ENCODE measurements around the gene HEBP2.

Gene HEBP2

DNA sequence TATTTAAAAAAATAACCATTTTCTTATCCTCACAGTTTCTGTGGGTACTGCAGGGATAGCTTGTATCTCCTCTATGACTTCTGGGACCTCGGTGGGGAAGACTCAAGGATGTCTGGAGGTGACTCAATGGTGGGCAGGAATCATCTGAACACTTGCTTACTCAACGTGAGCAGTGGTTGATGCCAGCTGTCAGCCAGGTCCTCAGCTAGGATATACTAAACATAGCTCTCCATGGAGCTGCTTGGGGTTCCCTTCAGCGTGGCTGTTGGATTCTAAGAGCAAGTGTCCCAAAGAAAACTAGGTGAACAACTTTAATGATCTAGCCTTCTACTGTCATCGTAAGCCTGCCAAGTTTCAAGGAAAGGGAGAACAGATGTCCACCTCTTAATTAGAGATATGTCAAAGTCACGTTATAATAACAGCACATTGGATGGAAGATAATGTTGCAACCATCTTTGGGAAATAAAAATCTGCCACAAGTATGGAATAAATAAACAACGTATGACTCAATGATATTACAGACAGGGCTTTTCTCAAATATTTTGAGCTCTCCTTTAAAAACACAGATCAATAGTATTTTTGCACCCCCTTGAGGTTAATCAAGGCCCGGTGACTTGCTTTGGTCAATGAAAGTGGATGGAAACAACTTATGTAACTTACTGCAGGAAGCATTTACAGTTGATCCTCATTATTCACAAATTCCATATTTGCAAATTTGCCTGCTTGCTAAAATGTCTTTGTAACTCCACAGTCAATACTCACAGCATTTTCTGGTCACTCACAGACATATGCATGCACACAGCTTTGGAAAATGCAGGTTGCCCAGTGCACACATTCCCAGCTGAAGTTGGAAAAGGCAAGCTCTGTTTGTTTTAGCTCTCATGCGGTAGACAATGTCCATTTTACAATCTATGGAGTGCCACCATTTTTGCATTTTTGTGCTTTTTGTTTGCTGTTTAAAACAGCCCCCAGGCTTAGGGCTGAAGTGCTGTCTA, 6.6 kb upstream of the HEBP2 start:
- DNase-seq = peak; percentile 64 to 65

DNA sequence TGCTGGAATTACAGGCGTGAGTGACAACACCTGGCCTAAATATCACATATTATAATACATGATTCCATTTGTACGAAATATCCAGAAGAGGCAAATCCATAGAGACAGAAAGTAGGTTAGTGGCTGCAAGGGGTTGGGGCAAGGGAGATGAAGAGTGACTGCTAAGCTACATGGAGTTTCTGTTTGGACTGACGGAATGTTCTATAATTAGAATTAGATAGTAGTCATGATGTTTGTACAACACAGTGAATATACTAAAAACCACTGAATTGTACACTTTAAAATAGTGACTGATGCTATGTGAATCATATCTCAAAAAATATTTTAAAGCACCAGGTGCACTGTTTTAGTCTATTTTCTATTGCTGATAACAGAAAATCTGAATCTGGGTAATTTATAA, 3.7 kb upstream of the HEBP2 start:
- no peak for DNase-seq

DNA sequence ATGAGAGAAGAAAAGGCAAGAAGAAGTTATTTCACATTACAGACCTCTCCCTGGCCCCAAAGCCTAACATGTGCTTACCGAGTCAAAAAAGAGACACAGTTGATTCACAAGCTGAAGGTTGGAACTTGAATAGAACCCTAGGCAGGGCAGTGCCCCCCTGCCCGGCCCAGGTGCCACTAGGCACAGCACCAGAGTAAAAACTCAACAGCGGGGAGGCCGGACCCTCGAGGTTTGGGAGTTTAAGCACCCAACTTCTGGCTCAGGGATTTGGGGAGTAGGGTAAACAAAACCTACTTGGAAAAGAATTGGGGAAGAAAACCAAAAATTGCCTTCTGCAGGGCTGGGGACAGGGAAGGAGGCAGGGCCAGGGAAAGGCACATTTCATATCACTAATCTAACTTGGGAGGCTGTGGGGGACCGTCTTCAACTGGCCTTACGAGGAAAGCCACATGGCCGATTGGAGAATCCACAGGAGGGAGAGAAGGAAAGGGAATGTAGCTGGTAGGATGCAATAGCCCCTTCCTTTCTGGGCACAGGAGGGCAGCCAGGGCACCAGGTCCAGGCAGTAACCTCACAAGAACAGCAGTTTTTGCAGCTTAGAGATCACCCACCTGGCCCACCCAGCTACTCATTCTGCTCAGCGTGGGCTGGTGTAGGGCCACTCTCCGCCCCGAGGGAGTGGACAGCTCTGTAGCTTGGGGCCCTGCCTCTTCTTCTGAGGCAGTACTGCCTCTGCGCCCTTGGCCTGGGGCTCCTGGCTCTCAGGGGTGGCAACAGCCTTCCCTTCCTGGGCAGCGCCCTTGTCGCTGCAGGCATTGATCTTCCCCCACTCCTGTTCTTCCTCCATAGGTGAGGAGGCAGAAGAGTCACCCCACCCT, 1.8 kb upstream of the HEBP2 start:
- no peak for DNase-seq

DNA sequence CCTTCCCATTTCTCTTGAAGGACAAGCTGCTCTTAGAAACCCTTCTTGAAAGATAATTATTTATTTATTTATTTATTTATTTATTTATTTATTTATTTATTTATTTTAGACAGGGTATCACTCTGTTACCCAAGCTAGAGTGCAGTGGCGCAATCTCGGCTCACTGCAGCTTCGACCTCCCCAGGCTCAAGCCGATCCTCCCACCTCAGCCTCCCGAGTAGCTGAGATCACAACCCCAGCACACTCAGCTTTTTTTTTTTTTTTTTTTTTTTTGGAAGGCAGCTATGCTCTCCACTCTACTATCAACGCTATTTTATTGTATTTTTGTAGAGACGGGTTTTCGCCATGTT, 1.2 kb upstream of the HEBP2 start:
- no peak for DNase-seq

DNA sequence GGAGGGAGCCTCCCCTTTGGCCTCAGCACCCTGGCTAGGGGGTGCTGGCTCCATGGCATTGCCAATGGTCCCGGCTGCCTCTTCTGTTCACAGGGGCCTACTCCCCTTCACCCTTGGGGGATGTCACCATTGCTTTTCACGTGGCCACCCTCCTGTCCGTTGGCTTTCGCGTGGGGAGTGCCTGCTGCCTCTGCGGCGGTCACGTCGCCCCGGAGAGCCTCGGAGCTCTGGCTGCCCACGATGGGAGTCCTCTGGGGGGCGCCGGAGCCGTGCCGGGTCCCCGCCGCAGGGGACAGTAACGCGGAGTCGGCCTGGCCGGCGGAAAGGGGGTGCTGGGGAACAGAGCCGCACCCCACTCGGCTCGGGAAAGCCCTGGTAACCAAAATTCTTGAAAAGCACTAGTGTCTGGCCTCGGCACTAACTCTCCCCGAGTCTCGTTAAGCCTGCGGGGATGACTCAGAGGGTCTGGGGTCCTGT, 661 bp upstream of the HEBP2 start:
- peak in 1 of 2 experiments; percentile 64 for DNase-seq

DNA sequence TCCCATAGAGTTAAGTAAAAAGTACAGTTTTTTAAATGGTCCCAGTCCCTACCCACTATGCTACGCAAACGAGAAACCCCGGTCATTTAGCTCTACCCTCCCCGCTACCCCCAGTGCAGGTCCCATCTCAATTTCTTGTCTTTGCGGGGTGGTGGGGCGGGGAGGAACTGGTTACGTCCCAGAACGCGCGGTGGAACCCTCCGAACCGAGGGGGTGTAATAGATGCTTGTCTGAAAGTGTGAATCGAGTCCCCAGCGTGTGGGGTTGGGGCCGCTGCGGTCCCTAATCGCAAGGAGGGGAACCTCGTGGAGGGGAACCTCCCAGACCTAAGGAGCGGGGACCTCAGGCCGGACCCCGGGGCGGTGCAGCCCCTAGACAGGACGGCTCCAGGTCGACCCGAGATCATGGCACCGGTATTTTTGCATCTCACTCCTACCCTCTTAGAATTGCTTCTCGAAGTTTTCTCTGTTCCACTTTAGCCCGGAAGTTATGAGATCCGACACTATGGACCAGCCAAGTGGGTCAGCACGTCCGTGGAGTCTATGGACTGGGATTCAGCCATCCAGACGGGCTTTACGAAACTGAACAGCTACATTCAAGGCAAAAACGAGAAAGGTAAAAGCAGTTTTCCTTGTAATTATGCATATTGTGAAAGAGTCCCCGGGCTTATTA, 779 bp downstream of the HEBP2 start:
- DNase-seq = peak; percentile 14 to 61

DNA sequence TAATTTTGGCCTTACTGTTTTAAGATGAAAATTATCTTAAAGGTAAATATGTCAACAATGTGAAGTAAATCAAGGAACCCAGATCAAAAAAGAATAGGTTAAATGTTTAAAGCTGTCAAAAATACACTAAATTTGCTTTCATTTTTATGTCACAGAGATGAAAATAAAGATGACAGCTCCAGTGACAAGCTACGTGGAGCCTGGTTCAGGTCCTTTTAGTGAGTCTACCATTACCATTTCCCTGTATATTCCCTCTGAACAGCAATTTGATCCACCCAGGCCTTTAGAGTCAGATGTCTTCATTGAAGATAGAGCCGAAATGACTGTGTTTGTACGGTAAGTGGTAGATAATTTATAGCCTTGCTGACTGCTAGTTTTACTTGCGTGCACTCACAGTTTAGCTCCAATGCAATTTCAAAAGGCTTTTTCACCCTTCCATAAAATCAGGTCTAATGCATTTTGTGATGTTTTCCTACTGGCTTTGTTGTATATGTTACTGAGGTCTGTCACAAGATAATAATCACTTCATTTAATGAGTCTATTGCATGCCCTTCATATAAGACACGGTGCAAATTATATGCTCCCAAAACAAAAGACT, 1.9 kb downstream of the HEBP2 start:
- no peak for DNase-seq

DNA sequence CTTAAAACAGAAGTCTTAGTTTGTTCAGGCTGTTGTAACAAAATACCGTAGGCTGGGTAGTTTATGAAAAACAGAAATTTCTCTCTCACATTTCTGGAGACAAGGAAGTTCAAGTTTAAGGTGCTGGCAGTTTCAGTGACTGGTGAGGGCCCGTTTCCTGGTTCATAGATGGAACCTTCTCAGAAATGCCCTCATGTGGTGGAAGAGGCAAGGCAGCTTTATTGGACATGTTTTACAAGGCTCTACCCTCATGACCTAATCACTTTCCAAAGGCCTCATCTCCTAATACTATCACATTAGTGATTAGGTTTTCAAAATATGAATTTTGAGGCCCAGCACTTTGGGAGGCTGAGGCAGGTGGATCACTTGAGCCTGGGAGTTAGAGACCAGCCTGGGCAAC, 2.4 kb downstream of the HEBP2 start:
- DNase-seq = no peak

DNA sequence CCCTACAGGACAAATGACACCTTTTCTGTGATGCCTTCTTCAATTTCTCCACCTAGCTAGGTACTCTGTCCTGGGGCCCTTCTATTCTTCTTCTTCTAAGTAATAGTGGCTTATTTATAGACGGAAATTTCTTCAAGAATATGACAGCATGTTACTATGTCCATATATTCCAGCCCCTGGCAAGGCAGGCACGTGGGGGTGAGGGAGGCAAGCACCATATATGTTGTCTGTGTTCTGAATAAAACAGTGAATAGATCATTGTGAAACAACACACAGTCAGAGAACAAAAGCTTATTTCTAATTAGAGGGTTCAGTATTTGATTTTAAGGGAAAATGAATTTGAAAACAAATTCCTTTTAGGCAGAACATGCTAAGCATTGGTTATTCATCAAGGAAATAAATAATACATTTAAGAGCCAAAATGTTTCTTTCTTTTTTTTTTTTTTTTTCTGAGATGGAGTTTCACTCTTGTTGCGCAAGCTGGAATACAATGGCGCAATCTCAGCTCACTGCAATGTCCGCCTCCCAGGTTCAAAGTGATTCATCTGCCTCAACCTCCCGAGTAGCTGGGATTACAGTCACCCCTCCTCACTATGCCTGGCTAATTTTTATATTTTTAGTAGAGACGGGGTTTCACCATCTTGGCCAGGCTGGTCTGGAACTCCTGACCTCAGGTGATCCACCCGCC, 6.2 kb downstream of the HEBP2 start:
- DNase-seq = no peak

DNA sequence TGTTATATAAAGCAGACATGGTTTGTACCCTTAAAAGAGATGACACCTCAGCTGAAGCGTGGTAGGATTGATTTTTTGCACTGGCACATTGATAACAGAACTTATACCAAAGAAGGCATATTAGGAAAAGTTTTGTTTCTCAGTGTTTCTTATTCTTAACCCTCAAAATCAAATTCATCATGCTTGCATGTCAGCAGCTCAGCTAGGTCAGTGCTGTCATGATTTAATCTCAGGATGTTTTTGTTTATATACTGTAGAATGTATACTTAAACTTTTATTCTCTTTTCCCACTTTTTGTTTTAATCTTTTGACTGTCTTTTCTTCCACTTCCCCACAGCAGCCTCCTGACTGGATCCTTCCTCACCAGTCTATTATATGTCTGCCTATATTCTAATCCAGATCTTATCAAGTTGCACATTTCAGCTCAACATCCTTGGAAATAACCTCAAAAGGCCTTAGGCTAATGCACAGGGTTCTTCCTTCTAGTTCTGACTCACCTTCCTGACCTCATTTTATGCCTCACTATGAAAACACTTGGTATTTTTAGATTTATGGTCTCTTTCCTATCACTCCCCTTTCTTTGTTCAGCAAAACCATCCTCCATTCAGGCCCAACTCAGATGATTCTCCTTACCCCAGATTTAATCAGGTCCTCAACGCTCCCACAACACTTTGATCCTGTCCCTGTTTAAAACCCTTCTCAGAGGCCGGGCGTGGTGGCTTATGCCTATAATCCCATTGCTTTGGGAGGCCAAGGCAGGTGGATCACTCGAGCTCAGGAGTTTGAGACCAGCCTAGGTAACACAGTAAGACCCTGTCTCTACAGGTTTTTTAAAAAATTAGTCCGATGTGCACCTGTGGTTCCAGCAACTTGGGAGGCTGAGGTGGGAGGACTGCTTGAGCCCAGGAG, 7.2 kb downstream of the HEBP2 start:
- no peak for DNase-seq

DNA sequence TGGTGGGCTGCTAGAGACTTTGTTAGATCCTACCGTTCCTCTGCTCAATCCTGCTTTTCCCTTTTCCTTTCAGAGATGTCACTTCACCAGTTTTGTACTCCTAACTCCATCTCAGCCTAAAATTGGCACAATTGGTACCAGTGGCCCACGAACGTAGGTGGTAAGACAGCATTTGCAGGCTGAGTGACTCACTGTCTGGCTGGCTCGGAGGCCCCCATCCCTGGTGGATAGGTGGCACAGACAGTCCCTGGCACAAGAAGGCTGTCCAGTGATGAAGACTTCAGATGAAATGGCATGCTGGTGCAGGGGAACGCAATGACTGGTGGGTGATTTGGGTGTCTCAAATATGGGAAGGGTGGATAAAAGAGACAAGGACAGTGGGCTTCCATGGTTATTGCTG, 11.1 kb downstream of the HEBP2 start:
- no peak for DNase-seq

DNA sequence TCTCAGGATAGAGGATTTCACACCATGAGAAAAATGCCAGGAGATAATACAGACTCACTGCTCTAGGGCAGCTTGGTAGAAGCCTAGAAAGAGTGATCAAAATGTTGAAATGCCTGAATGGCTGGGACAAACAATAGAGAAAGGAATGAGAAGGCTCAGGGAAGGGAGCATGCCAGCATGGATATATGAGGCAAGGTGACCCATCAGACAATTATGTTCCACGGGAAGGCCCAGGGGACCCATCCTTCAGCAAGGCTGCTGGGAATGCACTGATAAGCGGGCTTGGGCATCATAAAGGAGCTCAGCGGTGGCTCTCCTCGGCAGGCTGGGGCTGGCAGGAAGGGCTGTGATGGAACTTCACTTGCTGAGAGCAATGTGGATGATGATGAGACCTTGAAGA, 12.2 kb downstream of the HEBP2 start:
- DNase-seq = no peak

DNA sequence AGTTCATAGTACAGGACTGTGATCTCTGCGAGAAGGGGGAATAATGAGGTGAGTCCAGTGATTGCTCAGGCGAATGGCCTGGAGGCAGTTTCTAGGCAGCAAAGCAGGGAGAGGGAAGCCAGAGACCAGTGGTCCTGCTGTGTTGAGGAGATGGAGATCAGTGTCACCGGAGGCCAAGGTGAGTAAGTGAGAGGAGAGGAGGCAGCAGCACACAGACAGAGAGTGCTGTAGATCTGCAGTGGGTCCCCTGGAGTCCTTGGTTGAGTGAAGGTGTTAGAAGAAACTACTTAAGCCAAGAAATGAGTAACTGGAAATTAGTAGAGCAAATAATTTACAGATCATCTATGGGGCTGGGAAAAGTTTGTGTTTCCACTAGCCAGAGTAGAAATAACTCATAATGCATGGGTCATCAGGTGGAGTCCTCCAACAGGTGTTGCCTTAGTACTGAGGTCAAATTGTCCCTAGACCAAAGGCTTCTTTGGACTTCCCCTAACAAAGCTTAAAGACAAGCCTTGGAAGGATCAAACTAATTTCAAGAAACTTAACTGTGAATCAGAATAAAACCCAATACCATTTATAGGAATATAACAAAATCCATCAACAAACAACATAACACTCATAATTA, 13.6 kb downstream of the HEBP2 start:
- no peak for DNase-seq

DNA sequence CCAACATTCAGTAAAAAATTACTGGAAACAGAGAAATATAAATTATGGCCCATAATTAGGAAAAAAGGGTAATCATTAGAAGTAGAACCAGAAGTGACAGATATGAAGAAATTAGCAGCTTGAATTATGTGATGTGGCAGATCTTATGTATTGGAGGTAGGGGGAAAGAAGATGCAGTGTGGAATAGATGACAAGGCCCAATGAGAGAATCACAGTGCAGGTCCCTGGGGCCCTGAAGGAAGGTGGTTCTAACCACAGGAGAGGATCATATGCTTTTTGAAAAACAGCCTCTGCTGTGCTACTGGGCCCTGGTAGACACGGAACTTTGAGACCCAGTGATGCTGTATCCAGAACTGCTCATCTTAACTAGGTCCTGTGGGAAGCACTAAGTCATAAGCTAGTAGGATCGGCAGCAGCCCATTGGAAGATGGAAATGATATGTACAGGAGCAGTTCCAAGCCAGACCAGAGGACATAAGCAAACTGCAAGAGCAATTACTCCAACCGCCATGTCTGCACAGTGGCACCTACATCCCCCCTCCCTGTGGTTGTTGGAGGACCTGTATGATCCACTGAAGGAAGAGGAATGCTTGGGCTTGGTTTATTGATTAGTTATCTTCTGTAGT, 14.2 kb downstream of the HEBP2 start:
- DNase-seq = no peak

DNA sequence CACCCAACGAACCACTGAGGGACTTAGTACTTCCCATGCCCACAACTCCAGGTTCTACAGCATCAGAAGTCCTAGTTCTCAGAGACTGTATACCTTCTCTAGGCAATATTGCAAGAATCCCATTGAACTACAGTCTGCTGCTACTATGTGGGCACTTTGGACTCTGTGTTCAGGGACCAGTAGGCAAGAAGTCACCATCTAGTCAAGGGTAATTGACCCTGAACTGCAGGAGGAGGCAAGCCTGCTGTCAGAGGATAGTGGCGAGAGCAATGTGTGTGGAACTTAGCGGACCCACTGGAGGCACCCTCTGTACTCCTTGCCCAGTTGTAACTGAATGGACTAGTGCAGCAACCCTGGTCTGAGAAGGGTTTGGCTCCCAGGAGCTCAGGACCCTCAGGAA, 15.7 kb downstream of the HEBP2 start:
- DNase-seq = no peak

DNA sequence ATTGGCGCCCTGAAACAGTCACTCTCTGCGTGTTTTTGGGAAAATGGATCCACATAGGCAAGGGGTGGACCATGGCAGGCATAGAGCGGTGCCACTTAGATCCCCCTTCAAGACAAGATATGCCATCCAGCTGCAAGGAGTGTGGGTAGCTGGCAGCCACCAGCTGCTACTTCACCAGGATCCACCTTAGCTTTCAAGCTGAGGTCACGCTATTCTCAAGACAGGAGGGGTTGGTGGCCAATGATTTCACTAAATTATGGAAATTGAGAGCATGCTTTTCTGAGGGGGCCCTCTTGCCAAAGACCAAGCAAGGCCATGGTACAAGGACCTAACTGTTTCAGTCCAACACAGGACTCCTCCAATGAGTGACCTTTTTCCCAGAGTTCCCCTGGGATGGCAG, 16.3 kb downstream of the HEBP2 start:
- DNase-seq = no peak

DNA sequence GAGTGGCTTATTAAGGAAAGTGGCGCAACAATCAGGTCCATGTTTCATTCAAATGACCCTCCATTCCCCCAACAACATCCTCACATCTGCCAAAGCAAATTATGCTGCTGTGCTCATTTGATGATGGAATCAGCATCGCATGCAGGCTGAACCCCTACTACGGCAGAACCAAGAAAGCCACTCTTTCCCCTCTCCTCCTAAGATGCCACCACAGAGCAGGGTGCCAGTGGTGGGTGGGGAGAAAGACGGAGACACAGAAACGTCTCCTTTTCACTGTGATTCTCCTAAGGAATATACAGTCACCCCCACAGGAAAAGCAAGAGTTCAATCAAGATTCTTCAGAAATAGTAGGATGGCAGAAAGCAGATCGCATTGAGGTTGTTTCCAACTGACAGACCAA, 17.1 kb downstream of the HEBP2 start:
- no peak for DNase-seq

DNA sequence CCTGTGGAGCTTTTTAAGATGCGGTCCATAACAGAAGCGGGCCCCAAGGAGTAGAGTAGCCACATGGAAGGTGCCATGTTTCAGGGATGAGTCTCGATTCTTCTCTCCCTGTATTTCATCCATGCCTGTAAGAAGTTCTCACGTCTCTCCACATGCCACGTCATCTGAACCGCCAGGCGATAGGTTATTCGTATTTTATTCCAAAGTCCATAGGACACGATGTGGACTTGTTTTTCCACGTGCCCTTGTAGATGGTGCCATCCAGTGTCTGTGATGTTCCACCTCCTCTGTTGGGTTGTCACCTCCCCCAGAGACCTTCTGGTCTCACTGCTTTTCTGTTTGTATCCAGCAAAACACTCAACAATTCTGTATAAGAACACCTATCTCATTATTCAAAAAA, 17.6 kb downstream of the HEBP2 start:
- DNase-seq = peak in 1 of 2 experiments; percentile 11

DNA sequence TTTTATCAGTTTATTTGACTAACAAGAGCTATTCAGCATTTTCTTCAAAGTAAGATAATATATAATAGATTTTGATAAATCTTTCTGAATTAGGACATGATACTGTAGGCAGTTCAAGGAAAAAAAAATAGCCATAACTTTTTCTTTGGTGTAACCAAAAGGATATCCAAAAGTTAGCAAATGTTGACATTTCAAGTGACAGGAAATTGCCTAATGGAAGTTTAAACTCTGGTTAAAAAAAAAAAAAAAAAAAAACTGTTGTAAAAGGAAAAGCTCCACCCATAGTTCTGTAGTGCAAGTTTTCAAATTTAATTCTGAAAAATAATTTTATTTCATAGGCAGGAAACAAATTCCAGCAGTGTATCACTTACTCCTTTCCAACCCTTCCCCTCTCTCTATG, 18.8 kb downstream of the HEBP2 start:
- DNase-seq = no peak

Data from NCI-H526 (cell line).